HL-60 (cell line): ENCODE measurements around the gene CDH23.

Source experiments
- DNase-seq, 2 experiments: peaks; one replicate each; pipeline ENCODE4 v3.0.0-alpha.2; 2010 to 2020; ENCODE audit warnings: low read depth in 1 of 2, low spot score in 1 of 2
- H3K27ac ChIP-seq: fragments of 250-450 bp; sonication (Bioruptor Pico); replicated peaks from 2 replicates; pipeline ENCODE4 v1.5.1; 2020; ENCODE audit warnings: mild to moderate bottlenecking, moderate library complexity
- H3K27me3 ChIP-seq: fragments of 250-450 bp; sonication (Bioruptor Pico); 2 replicates; pipeline ENCODE4 v1.5.1; 2021; ENCODE audit warnings: mild to moderate bottlenecking, moderate library complexity; ENCODE audit not compliant: insufficient read depth, poor library complexity, severe bottlenecking
- H3K4me3 ChIP-seq: replicated peaks from 2 replicates; pipeline ENCODE4 v1.5.1; 2011; ENCODE audit warnings: mild to moderate bottlenecking, control low read depth, low read length; ENCODE audit not compliant: insufficient read depth
- GABPA ChIP-seq: IDR thresholded peaks from 2 replicates; pipeline ENCODE4 v1.6.1; 2012; ENCODE audit warnings: low read depth
- POLR2AphosphoS5 ChIP-seq: IDR thresholded peaks from 2 replicates; pipeline ENCODE4 v1.6.1; 2012; ENCODE audit warnings: low read depth
- SPI1 ChIP-seq: IDR thresholded peaks from 2 replicates; pipeline ENCODE4 v1.6.1; 2012; ENCODE audit warnings: low read depth, mild to moderate bottlenecking, borderline replicate concordance
- TF ChIP-seq, protein P1 (sequence below): IDR thresholded peaks from 2 replicates; pipeline ENCODE4 v1.6.1; 2012; ENCODE audit warnings: low read depth; ENCODE audit not compliant: insufficient replicate concordance
- TF ChIP-seq, protein P2 (sequence below): IDR thresholded peaks from one replicate; pipeline ENCODE4 v1.5.1; 2011; ENCODE audit warnings: low read length, control low read depth, inconsistent platforms; ENCODE audit not compliant: insufficient read depth

Gene CDH23

DNA sequence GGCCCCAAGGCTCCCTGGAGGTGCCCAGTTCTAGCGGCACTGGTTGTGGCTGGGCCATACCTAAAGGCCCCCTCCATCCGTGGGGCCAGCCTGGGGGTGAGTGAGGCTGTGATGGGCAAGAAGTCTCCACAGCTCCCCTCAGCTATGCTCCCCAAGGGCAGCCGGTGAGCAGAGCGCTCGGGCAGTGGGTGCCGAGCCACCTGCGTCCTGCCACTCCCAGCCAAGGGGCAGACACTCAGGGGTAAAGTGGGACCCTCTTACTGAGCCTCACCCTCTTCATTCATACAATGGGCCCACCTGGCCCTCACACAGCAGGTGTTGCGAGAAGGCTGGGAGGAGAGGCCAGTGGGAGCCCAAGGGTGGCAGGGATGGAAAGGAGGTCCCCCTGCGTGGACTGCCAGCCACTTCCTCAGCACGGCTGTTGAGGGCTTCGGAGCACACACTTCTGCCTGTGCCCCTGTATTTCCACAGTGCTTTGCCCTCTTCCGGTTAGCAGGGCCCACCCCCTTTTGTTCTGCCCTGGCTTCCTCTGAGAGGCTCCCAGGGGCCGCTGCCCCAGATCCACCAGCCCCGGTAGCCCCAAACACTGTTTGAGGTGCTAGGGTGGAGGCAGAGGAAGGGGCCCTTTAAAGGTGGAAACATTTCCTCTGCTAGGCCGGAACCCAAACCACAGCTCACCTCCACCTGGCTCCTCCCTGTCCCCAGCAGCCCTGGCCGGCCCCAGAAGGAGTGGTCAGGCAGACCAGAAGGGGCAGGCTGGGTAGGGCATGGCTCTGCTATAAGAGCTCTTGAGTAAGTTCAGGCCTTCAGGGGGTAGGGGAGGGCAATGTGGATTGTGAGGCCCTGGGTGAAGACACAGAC, 339.2 kb downstream of the CDH23 start:
- H3K27ac ChIP-seq: peak overlapping the region; percentile 77
- H3K4me3 ChIP-seq: no peak overlapping the region
- H3K27me3 ChIP-seq: no peaks in the 10 kb centered on the region
- peak in 1 of 2 experiments; percentile 81 for DNase-seq
- TF ChIP-seq GABPA (peak; percentile 33; the same call in 1 of the 2 replicates), POLR2AphosphoS5 (peak; percentile 69), SPI1 (peak; percentile 79)
- TF ChIP-seq, protein P1, sequence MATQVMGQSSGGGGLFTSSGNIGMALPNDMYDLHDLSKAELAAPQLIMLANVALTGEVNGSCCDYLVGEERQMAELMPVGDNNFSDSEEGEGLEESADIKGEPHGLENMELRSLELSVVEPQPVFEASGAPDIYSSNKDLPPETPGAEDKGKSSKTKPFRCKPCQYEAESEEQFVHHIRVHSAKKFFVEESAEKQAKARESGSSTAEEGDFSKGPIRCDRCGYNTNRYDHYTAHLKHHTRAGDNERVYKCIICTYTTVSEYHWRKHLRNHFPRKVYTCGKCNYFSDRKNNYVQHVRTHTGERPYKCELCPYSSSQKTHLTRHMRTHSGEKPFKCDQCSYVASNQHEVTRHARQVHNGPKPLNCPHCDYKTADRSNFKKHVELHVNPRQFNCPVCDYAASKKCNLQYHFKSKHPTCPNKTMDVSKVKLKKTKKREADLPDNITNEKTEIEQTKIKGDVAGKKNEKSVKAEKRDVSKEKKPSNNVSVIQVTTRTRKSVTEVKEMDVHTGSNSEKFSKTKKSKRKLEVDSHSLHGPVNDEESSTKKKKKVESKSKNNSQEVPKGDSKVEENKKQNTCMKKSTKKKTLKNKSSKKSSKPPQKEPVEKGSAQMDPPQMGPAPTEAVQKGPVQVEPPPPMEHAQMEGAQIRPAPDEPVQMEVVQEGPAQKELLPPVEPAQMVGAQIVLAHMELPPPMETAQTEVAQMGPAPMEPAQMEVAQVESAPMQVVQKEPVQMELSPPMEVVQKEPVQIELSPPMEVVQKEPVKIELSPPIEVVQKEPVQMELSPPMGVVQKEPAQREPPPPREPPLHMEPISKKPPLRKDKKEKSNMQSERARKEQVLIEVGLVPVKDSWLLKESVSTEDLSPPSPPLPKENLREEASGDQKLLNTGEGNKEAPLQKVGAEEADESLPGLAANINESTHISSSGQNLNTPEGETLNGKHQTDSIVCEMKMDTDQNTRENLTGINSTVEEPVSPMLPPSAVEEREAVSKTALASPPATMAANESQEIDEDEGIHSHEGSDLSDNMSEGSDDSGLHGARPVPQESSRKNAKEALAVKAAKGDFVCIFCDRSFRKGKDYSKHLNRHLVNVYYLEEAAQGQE: no peak
- TF ChIP-seq, protein P2, sequence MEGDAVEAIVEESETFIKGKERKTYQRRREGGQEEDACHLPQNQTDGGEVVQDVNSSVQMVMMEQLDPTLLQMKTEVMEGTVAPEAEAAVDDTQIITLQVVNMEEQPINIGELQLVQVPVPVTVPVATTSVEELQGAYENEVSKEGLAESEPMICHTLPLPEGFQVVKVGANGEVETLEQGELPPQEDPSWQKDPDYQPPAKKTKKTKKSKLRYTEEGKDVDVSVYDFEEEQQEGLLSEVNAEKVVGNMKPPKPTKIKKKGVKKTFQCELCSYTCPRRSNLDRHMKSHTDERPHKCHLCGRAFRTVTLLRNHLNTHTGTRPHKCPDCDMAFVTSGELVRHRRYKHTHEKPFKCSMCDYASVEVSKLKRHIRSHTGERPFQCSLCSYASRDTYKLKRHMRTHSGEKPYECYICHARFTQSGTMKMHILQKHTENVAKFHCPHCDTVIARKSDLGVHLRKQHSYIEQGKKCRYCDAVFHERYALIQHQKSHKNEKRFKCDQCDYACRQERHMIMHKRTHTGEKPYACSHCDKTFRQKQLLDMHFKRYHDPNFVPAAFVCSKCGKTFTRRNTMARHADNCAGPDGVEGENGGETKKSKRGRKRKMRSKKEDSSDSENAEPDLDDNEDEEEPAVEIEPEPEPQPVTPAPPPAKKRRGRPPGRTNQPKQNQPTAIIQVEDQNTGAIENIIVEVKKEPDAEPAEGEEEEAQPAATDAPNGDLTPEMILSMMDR: no peak

DNA sequence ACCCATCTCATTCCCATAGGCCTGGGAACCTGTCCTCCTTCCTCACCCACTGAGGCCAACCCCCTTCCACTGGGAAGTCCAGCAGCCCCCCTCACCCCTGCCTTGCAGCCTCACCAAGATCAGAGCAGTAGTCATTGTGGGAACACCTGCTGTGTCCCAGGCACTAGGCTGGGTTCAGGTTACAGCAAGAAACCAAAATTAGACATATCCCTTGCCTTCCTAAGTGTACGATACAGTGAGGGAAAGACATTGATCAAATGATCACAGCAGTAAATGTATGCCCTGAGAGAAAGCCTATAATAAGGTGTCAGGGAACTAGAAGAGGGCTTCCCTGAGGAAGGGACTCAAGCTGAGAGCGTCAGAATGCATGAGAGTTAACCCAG, 339.8 kb downstream of the CDH23 start:
- TF ChIP-seq, protein P1: no peak
- no peak for TF ChIP-seq POLR2AphosphoS5
- TF ChIP-seq, protein P2: no peak
- H3K4me3 ChIP-seq: no peak overlapping the region
- no peaks in the 10 kb centered on the region for H3K27me3 ChIP-seq
- DNase-seq: no peak
- H3K27ac ChIP-seq: peak overlapping the region; percentile 77

DNA sequence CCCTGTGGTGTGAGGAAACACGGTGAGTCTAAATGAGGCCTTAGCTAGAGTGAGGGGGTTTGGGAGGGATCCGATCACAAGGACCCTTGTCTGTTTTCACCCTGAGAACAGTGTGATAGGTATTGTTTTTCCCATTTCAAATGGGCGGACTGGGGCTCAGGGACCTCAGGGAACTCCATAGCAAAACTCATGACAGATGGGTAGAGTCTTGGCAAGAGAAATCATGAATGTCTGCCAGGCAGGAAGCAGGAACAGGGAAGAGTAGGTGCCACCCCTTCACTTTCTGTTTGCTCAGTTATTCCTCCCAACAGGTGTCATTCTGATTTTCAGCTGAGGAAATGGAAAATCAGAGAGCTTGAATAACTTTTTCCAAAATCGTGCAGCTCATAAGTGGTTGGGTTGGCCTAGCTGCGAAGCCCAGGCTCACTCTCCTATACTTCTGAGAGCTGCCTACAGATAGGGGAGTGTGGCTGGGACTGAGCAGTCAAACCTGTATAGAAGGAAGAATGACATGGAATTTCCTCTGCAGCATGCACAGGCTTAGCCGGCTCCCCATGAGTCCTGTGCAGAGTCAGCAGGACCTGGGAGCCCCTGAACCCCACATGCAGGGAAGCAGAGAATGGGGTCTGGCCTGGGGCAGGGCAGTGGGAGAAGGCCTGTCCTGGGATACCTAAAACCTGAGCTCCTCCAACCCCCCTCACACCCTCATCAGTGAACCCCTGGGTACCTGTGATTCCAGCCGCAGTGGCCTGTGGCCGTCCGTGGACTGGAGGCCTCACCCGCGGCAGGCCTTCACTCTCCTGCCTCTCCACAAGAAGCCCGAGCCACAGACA, 340.5 kb downstream of the CDH23 start:
- H3K27me3 ChIP-seq: no peaks in the 10 kb centered on the region
- peak overlapping the region; percentile 77 for H3K27ac ChIP-seq
- no peak overlapping the region for H3K4me3 ChIP-seq
- DNase-seq: no peak
- TF ChIP-seq, protein P1: no peak
- TF ChIP-seq, protein P2: no peak
- TF ChIP-seq SPI1: no peak
- no peak for TF ChIP-seq GABPA
- TF ChIP-seq POLR2AphosphoS5: no peak
